NCI-H226 (cell line): ENCODE measurements around the gene RAB11FIP5.

ENCODE experiments used
- DNase-seq: peaks from one replicate; pipeline ENCODE4 v3.0.0-alpha.2; 2015

The RAB11FIP5 gene

DNA sequence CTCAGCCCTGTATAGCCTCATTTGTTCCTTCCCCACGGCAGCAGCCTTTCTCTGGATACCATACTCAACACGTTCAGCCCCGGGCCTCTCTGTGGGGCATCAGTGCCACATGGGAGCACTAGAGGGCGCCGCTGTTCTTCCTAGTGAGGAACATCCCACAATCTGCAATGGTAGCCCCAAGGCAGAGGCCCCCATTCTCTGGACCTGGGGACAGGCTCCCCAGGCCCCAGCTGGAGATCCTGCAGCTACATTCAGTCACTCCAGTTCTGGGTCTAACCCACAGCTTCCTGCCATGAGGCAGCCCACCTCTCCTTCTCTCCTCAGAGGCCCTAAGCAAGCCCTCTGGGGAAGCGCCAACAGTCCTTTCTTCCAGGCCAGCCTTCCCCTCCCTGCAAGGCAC is 27.1 kb downstream of the RAB11FIP5 start:
- DNase-seq, result peak; percentile 60

DNA sequence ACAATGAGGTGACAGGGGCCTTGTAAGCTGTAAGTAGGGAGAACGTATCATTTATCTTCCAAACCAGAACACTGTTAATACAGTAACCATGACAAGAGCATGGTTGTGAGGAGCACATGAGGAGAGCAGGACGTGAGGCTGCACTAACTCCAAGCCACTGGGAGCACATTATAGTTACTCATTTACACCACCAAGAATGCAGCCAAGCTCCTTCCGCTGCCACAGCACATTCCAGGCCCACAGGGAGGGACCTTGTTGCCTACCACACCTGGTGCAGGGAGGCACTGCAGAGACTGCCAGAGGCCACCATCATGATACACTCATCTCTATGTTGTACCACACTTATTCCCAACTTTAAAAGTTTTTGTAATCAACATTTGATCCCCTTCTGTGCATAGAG is 27.8 kb downstream of the RAB11FIP5 start:
- DNase-seq, result no peak

DNA sequence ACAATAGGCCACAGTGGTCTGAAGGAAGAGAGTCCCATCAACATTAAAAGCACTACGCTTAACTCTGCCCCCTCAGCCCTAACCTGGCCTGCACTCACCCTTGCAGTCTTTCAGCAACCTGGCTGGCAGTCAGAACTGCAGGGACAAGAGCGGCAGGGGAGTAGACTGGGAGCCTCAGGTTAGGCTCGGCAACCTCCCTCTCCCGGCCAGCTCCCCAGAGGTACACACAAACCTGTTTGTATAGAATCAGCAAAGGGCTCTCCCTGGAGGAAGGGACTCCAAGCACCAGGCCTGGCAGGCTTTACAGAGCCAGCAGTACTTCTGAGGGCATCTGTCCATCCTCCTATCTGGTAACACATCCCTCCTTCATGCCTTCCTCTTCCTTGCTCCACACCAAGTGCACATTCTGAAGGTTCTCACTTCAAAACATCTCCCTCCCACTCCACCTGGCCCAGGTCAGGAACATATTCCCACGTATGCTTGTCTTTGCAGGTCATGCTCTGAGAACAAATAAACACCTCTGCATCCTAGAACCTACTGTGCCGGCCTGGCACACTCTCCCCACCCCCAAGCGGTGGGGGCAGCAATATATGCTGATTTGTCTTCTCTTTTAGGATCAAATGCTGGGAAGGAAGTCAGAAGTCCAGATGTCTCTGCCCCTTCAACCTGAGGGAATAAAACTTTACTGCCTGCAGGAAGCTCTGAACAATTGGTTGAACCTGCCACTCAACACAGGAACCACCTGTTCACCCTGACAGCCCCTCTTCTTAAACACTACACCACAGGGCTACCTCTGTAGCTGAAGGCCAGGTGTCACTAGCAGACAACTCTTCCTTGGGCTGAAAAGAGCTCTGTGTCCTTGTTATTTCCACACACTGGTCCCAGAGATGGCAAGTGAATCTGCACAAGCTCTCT is 28.6 kb downstream of the RAB11FIP5 start:
- no peak for DNase-seq

DNA sequence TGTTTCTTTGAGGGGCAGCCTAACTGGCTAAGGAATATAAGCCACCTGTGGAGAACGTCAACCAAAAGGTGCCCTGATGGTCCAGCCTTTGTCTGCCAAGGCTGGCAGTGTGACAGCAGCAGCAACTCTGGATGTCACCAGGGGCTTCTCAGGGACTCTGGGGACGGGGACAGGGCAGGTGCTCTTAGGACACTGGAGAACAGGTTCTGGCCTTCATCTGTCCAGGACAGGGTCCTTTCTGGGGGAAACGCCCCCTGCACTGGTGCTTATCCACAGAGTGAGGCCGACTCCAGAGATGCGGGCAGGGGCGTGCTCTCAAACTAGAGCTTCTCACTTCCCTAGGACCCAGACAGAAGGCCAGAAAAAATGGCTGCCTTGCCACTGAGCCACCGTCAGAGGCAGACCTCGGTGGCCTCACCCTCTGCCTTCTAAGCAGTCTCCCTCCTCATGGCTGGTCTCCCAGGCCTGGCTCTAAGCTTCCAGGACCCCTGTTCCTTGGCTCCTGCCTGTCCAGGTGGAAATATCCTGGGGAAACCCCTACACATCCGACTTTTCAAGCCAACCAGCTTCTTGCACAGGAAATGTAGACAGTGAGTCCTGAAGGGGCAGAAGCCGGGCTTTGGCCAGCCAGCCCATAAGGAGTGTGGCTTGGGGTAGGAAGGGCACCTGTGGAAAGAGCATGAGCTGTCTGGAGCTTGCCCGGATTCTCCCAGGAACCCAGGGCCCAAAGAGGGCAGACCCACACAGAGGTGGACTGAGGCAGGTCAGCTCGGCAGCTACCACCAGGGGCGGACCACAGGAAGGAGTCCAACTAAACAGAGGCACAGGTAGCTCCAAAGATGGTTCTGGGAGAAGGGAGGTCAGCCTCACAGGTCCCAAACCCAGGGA is 30.0 kb downstream of the RAB11FIP5 start:
- DNase-seq, result no peak

DNA sequence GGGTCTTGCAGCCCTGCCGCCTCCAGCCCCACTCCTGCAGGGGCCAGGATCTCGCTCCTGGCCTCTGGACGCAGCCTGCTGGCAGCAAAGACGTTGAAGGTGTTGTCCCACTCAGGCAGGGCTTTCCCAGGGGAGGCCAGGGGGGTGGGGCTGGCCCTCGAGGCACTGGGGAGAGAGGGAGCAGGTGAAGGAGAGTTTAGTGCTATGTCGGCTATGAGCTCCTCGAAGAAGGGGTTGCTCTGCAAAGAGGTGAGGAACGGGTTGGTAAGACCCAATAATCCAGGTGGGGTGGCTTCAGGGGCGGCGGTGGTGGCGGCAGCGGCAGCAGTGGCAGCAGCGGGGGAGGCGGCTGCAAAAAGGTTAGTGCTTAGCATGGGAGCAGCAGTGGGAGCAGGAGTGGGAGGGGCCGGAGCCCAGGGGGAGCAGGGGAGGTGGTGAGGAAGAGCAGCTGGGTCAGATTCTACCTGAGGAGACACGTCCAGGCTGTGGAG is 31.5 kb downstream of the RAB11FIP5 start:
- DNase-seq, result no peak

DNA sequence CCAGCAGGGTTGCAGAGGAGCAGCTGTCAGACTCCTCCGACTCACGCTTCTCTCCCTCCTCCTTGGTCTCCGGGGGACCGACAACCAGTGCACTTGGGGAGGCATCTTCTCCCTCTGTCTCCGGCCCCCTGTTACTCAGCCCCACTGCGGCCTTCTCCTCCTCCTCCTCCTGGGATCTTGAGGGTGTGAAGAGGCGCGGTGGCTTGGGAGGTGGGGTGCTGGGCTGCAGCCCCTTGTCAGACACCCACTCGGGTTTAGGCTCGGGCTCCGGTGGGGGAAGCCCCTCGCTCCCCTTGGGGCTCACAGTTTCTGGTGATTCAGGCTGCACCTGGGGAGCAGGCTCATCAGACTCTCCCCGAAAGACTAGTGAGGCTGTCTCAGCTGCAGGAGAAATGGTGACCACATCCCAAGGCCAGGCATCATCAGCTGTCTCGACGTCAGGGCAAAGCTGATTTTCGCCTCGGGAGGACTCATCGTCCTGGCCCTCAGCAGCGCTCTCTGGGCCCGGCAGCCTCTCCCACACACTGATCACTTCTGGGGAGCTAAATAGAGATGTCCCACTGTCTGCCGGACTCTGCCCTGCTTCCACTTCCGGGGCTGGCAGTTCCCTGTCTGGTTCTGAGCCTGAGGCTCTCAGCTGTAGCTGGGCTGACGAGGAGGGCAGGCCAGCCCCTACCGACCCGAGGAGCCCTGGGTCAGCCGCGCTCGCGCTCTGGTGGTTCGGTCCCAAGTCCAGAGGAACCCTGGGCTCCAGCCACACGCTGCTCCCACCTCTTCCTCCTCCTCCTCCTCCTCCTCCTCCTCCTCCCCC is 32.2 kb downstream of the RAB11FIP5 start:
- no peak for DNase-seq

DNA sequence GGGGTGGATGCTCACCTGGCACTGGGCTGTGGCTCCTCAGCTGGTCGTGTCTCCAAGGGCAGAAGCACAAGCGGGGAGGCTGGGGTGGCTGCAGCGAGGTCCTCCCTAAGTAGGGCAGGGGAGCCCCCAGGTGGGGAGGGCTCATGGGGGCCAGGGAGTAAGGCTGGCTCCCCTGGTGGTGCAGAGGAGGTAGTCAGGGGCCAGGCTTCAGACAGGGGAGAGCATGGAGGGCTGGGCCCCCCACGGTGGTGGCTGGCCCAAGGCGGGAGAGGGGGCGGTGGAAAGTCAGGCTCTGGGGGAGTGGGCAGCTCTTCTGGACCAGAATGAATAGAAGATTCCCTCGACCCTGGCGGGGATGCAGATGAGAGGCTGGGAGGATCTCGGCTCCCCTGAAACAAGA is 33.1 kb downstream of the RAB11FIP5 start:
- DNase-seq, result no peak

DNA sequence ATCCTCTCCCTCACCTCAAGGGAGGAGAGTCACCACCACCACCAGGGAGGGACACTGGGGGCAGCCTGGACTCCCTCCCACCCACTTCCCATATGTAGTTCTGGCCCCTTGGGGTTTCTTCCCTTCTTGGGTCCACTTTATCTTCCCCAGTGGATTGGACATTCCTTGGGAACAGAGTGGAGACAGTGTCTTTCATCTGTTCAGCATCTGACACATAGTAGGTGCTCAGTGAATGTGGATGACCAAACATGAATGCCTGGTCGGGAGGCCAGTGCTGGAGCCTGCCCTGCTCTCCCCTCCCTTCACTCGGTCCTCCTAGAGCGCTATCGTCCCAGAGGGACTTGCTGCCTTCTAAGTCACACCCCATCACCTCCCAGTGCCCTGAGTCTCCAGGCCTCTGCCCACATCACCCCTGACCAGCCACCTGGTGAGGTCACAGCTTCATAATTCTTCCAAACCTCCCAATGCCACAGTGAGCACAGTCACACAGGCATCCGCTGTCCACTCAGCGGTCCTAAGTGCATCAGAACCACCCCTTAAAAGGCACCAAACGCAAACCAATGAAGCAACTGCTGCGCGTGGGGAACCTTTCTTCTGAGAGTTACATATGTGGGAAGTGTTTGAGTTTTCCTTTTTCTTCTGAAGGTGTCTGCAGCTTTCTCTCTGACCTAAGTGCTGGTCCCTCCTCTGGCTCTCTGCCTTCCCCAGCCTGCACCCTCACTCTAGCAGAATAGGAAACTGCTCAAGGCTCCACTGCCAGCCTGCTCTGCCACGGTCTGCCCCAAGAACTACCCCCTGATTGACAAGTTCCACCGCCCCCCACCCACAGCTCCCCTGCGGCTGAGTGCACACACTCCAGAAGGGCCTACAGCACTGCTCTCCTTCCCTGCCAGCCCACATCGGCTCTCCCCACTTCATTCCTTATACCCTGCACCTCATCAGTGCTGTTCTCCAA is 34.0 kb downstream of the RAB11FIP5 start:
- DNase-seq, result no peak

DNA sequence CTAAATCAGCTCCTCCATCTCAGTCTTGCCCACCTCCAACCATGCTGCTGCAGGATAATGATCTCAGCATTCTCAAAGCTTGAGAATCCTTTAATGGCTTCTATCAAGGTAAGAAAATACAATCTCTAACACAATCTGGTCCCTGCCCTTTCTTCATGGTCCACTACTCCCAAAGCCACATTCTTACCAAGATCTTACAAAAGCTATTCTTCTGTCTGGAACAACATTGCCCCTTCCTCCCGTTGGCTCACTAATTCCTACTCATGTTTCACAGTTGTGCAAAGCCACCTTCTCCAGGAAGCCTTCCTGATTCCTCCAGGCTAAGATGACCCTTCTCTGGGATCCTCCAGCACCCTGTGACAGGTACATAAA is 35.3 kb downstream of the RAB11FIP5 start:
- DNase-seq, result no peak

DNA sequence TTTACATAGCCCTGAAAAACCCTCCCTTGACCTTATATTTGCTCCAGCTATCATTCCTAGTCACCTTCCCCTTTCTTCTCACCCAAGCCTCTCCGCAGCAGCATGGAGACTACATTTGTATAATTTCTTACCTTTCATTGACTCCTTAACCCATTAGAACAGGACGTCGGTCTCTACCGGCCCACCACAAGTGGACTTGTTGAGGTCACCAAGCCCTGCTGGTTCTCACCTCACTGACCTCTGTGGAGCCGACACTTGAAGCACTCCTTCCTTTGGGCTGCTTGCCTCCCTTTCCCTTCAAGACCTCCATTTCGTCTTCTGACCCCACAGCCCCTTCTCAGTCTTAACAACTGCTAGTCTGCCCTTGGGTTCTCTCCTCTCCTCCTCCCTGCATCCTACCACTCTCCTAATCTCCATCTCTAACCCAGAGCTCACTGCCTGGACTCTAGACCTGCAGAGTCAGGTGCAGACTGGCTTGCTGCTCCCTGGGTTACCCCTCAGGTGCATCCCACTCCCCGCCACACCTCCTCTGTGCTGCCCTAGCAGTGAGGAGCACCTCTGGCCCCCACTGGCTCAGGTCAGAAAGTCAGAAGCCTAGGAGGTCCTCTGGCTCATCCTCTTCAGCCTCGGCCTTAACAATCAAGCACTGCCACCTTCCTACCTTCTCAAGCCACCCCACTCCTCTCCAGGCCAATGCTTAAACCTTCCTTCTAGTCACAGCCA is 35.9 kb downstream of the RAB11FIP5 start:
- DNase-seq, result no peak

DNA sequence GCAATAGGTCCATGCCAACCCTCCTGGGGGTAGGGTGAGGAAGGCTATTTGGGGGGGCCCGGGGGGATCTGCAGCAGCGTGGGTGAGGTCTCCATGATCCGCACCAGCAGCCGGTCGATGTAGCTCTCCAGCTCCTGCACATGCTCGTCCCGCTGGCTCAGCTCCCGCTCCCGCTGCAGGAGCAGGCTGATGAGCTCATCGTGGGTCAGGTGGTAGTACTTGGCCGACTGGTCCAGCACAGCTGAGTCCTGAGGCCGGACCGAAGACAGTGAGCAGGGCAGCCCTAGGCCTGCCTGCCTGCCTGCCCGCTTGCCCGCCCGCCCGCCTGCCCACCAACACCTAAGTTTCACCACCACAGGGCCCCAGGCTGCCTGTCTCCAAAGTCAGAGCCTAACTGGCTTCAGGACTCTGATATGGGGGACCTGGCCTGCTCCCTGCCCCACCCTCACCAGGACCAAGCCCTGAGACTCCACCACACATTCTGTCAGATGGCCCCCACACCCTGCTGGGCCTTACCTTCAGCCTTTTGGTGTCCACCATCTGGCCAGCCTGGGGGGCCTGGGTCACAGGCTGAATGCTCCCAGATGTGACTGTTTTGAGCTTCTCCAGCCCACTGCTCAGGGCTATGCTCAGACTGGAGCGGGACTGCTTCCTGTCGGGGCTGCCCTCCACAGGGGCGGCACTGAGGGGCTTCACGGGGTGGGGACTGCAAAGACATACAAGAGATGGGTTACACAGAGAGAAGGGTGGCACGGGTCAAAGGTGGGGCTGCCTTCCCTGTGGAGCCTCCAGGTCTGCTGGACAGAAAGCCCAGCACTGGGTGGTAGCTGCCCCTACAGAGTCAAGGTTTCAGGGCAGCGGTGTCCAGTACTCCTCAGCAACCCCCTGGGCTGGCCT is 37.0 kb downstream of the RAB11FIP5 start:
- DNase-seq, result no peak

DNA sequence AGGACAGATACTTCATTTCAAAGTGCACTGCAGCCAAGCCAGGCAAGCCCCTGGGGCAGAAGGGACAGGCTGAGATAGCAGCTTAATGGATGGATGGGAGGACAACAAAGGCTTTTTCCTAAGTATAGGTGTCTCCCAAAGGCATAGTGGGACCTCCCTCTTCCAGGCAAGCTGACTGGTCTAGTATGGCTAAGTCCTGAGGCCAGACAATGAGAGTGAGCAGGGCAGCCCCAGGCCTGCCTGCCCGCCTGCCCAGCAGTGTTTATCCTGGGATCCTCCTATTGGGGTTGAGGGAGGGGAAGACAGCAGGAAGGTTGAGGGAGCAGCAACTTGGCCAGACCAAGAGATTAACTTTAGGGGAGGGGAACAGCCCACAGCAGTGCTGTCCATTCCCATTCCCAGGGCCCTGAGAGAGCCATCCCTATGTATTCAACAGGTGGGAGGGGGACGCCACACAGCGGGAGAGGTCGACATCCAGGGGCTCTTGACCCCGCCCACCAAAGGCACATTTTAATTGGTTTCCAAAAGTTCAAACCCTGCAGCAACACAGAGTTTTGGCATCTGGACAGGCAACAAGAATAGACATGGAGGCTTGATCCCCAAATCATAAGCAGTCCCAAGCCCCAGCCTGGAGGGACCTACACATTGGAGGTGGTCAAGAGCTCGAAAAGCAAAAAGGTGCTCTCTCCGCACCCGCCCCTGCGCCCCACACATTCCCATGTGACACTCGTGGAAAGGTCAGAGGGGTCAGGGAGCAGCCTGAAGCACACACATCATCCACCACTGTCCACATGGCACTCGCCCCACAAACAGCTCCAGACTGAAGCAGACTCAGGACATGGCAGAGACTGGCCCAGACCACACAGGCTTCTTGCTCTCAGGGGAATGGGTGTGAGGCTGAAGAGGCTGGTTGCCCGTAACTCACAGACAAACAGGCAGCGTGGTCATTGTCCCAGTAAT is 38.4 kb downstream of the RAB11FIP5 start:
- no peak for DNase-seq

DNA sequence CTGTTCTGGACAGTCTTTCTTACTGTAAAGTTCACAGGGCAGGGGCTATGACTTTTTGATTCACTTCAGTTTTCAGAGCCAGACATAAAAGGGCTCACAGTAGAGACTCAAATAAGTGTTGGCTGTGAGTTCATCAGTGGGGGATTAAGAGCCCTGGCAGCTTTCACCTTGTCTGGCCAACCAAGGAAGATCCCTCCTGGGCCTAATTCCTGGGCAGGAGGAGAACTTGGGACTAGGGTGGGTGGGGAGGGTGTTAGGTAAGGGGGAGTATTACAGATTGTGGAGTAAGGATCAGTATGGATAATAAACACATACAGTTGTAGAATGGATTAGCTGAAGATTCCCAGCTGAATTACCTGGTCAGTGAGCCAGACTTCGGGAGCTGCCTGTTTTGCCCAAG is 40.3 kb downstream of the RAB11FIP5 start:
- DNase-seq, result no peak

DNA sequence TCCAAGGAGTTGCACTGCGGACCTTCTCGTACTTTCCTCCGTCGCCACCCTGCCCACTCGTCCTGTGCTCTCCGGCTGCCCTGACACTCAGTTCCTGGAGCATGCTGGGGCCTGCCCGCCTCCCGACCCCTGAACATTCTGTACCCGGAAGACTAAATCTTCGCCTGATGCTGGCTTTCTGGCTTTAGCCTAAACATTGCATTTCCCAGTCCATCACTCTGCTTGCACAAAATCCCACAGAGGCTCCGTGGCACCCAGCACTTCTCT is 40.7 kb downstream of the RAB11FIP5 start:
- DNase-seq, result no peak

DNA sequence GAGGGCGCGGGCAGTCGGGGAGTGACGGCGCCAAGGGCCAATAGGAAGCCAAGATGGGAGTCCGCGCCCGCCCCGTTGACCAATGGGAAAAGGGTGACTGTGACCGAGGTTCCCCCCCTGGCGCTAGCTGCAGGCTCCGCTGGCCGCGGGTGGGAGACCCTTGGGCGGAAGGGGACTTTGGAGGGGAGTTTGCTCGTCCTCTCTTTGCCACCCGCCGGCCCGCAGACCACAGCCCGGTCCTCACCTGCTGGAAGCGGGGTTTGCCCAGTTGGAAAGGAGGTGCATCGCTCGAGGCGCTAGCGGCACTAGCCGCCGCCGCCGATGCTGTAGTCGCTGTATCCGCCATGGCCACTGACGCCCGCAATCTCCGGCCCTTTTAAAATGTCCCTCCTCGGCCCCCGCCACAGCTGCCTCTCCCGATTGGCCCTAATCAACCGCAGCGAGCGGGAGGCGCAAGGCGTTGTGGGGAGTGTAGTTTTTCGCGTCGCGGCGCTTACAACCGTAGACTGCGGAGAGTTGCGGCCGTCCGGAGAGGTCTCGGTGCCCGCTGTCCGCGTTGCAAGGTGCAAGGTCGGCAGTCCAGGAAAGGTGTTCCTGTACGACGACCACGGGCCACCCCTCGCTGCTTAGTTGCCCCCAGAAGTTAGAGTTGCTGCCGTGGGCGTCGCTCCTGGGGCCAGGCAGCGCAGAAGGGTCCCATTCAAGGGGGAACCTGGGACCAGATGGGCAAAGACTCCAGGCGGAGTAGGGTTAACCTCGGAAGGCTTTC is 41.2 kb downstream of the RAB11FIP5 start, which contains the start of gene SFXN5:
SFXN5 (minus strand) TSS at position 353 of the 769 bp plus-strand sequence; CDS start at position 346, 7 bp downstream.
- peak; percentile 88 for DNase-seq

DNA sequence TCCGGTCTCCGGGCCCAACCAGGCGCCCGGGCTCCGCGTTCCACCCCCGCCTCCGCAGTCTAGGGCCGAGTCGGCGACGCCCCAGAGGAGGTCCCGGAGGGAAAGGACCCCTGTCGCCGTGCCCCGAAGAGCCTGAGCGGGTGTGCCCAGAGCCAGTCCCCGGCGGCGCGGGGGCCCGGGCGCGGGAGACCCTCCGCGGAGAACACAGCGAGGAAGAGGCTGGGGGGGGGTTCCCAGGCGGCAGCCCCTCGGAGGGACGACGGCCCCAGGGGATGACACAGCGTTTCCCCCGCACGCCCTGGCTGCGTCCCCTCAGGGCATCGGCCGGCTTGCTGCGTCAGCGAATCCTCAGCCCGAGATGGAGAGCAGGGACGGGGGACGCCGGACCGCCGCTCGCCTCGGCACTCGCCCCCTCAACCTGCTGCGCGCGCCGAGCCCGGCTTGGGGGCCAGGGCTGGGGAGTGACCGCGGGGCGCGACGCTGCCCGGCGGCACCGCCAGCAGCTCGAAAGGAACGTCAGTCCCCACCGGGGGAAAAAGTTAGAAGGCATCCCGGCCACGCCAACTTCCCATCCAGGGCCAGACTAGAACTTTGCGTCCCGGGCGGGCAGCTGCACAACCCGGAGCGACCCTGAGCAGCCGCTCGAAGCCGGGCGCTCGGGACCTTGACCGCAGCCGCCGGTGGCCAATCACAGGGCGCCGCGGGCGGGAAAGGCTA is 41.9 kb downstream of the RAB11FIP5 start:
- no peak for DNase-seq
